Endothelial cell of umbilical vein (primary cell): ENCODE data around the gene DOP1A. TPM values are rescaled to one million over a fixed set of nuclear protein-coding genes. Genes with fewer than 3 reads are reported as not detected.

ENCODE experiments used
- BruUV-seq: library from RNA; stranded (reverse); fragments of 400-500 nt; replicated peaks from 2 replicates; lab custom pipeline; 2021; lab: Mats Ljungman, UMichigan
- CTCF ChIA-PET: fragments of 300-600, 350-600 bp; sonication (Branson Sonifier 250); formaldehyde crosslinking; loops from one replicate; lab custom pipeline; 2021; ENCODE audit warnings: antibody characterized with exemption, inconsistent platforms; lab: Charles Lee
- POLR2A ChIA-PET: fragments of 300-600, 350-600 bp; sonication (Branson Sonifier 250); formaldehyde crosslinking; loops from one replicate; lab custom pipeline; 2021; ENCODE audit warnings: antibody characterized with exemption, inconsistent platforms; lab: Charles Lee
- DNase-seq: peaks from one replicate; pipeline ENCODE4 v3.0.0-alpha.2; 2011; ENCODE audit warnings: low read depth, low spot score
- FAIRE-seq: peaks from 2 replicates; lab custom pipeline; 2011; peaks lifted over from hg19 to GRCh38; lab: Jason Lieb, UNC
- H2AFZ ChIP-seq: 2 replicates; pipeline ENCODE4 v1.6.0; 2012; ENCODE audit warnings: low read depth, low read length, control low read depth, inconsistent platforms
- H3K27ac ChIP-seq: 2 replicates; pipeline ENCODE4 v1.5.1; 2011; ENCODE audit warnings: low read depth, mild to moderate bottlenecking, control low read depth, low read length, moderate library complexity; ENCODE audit not compliant: insufficient read depth
- H3K27me3 ChIP-seq, 2 experiments: 2 replicates each; pipeline versions ENCODE4 v1.6.0 to v1.6.1; 2011; ENCODE audit warnings: low read length in 2 of 2, mixed read lengths in 1 of 2; ENCODE audit not compliant: control insufficient read depth in 2 of 2, insufficient read depth in 2 of 2
- H3K36me3 ChIP-seq, 2 experiments: 2 replicates in 1 of 2; 3 replicates in 1 of 2; pipeline ENCODE4 v1.5.1; 2011; ENCODE audit warnings: low read length in 2 of 2, mild to moderate bottlenecking in 1 of 2, moderate library complexity in 1 of 2; ENCODE audit not compliant: control insufficient read depth in 2 of 2, insufficient read depth in 2 of 2; ENCODE audit errors: extremely low read depth in 1 of 2
- H3K4me1 ChIP-seq: 3 replicates; pipeline ENCODE4 v1.5.1; 2011; ENCODE audit warnings: mild to moderate bottlenecking, low read length; ENCODE audit not compliant: control insufficient read depth, insufficient read depth; ENCODE audit errors: extremely low read depth
- H3K4me2 ChIP-seq: 2 replicates; pipeline ENCODE4 v1.6.1; 2011; ENCODE audit warnings: low read length, control low read depth, mixed read lengths; ENCODE audit not compliant: insufficient read depth
- H3K4me3 ChIP-seq, 3 experiments: fragments of 200-600 bp in 1 of 3; sonication (generic), shearing (Covaris generic) in 1 of 3; replicated peaks in 1 of 3; 2 replicates each; pipeline ENCODE4 v1.5.1; 2011 to 2016; ENCODE audit warnings: control low read depth in 3 of 3, low read length in 3 of 3, mild to moderate bottlenecking in 2 of 3, inconsistent platforms in 1 of 3, low read depth in 1 of 3, moderate library complexity in 1 of 3; ENCODE audit not compliant: insufficient read depth in 1 of 3
- H3K79me2 ChIP-seq: 2 replicates; pipeline ENCODE4 v1.6.0; 2012; ENCODE audit warnings: low read length, inconsistent platforms; ENCODE audit not compliant: control insufficient read depth, insufficient read depth
- H3K9ac ChIP-seq: replicated peaks from 2 replicates; pipeline ENCODE3; 2011; ENCODE audit warnings: low read length, control low read depth; ENCODE audit not compliant: insufficient read depth; ENCODE audit errors: extremely low read depth
- H3K9me1 ChIP-seq: replicated peaks from 3 replicates; pipeline ENCODE4 v1.6.0; 2011; ENCODE audit warnings: mild to moderate bottlenecking, low read length; ENCODE audit not compliant: control insufficient read depth, insufficient read depth; ENCODE audit errors: extremely low read depth
- H3K9me3 ChIP-seq: replicated peaks from 2 replicates; pipeline ENCODE4 v1.5.1; 2012; ENCODE audit warnings: low read length, inconsistent platforms; ENCODE audit not compliant: control insufficient read depth, insufficient read depth
- H4K20me1 ChIP-seq: replicated peaks from 2 replicates; pipeline ENCODE3; 2011; ENCODE audit warnings: mild to moderate bottlenecking, low read length; ENCODE audit not compliant: control insufficient read depth, insufficient read depth; ENCODE audit errors: extremely low read depth
- CTCF ChIP-seq, 2 donors: IDR thresholded peaks; 1 replicate in 1 of 2; 2 replicates in 1 of 2; pipeline ENCODE4 v1.5.1; 2011; ENCODE audit warnings: low read length in 2 of 2, mild to moderate bottlenecking in 2 of 2, moderate library complexity in 2 of 2, control low read depth in 1 of 2, inconsistent platforms in 1 of 2, low read depth in 1 of 2; ENCODE audit not compliant: insufficient read depth in 1 of 2; ENCODE audit errors: extremely low read depth in 1 of 2
- EZH2 ChIP-seq: IDR thresholded peaks from 2 replicates; pipeline ENCODE4 v1.6.1; 2012; ENCODE audit warnings: borderline replicate concordance, low read depth, mild to moderate bottlenecking, moderate library complexity, low read length, inconsistent platforms; ENCODE audit not compliant: severe bottlenecking
- FOS ChIP-seq: IDR thresholded peaks from 2 replicates; pipeline ENCODE4 v1.6.1; 2011; ENCODE audit warnings: mild to moderate bottlenecking, low read length, moderate library complexity, borderline replicate concordance; ENCODE audit not compliant: insufficient read depth
- GATA2 ChIP-seq: IDR thresholded peaks from 2 replicates; pipeline ENCODE4 v1.7.0; 2011; ENCODE audit warnings: low read depth, mild to moderate bottlenecking, moderate library complexity, mixed read lengths, low read length; ENCODE audit not compliant: insufficient read length, insufficient read depth
- JUN ChIP-seq: IDR thresholded peaks from 2 replicates; pipeline ENCODE4 v1.6.1; 2011; ENCODE audit warnings: borderline replicate concordance, low read depth; ENCODE audit not compliant: insufficient read length, insufficient read depth
- MAX ChIP-seq: IDR thresholded peaks from 2 replicates; pipeline ENCODE4 v1.6.1; 2011; ENCODE audit not compliant: insufficient read depth, insufficient read length
- MYC ChIP-seq: IDR thresholded peaks from one replicate; pipeline ENCODE4 v1.6.1; 2011; ENCODE audit warnings: mild to moderate bottlenecking, low read depth, low read length
- POLR2A ChIP-seq: IDR thresholded peaks from 2 replicates; pipeline ENCODE4 v1.6.1; 2012; ENCODE audit warnings: low read depth, mild to moderate bottlenecking, control low read depth, low read length
- POLR2AphosphoS5 ChIP-seq: IDR thresholded peaks from 2 replicates; pipeline ENCODE4 v1.6.1; 2012; ENCODE audit warnings: low read depth, mild to moderate bottlenecking, control low read depth, low read length, moderate library complexity; ENCODE audit not compliant: insufficient read depth
- dilution Hi-C: fragments of 300-500 bp; cut with MboI; formaldehyde crosslinking; loops from one replicate; pipeline ENCODE4 v1.15.0; 2019; ENCODE audit warnings: low sequenced_read_pairs; ENCODE audit not compliant: extremely low pct_ligation_motif_present
- intact Hi-C: fragments of 100-400 bp; cut with micrococcal nuclease; formaldehyde crosslinking; loops from one replicate; pipeline ENCODE4 v1.10.0; 2022
- polyA plus RNA-seq, 4 experiments: library from polyadenylated mRNA; depleted of rRNA in 3 of 4; stranded (reverse) in 3 of 4; unstranded in 1 of 4; fragments of >200 nt; gene quantifications; 2 replicates each; pipeline versions ENCODE4 v1.2.1 to v1.2.3, GENCODE V29; 2011 to 2012; ENCODE audit warnings: missing spikeins in 1 of 4
- total RNA-seq: library from RNA; stranded (reverse); gene quantifications from 2 replicates; pipeline ENCODE4 v1.2.3, GENCODE V29; 2021

The DOP1A gene
- total and polyA plus RNA-seq, 2 donors (not counting 3 experiments of a cell fraction or from before 2014, with no cell fraction given) = 6.3 to 12.3 TPM

- Histone ChIP-seq H3K4me2 (no peak overlapping the region), H2AFZ (no peak overlapping the region), H3K27me3 (no peaks in the 10 kb centered on the region), H3K9me3 (no peaks in the 10 kb centered on the region), H3K4me1 (peaks cover 5% of the 10 kb centered on the region), H3K27ac (no peak overlapping the region), H3K79me2 (no peaks in the 10 kb centered on the region), H3K4me3 (no peak overlapping the region), H3K9me1 (no peaks in the 10 kb centered on the region), H4K20me1 (no peaks in the 10 kb centered on the region), H3K36me3 (no peaks in the 10 kb centered on the region), H3K9ac (no peak overlapping the region)
- ChIA-PET POLR2A (no interaction called here), CTCF (interaction anchor here (1.3 kb wide), 1 partner anchor 31 kb away, joined by 4 read pairs; the partner anchor contains the start of gene DOP1A)
- FAIRE-seq (no peak), DNase-seq (no peak)
- dilution Hi-C loops = loop anchor here (25.0 kb wide), 1 partner anchor 414 kb away; the partner anchor contains the start of gene PRSS35
- TF ChIP-seq FOS = no peak
- TF ChIP-seq CTCF (IDR thresholded peaks at IDR 0.05; ENCODE audit: extremely low read depth in 1 of 2, insufficient read depth in 1 of 2, low read depth in 1 of 2, low read length in 2 of 2) = no peak
- TF ChIP-seq GATA2 = no peak
- TF ChIP-seq MAX = no peak
- no peak for TF ChIP-seq EZH2
- TF ChIP-seq MYC = no peak
- no peak for TF ChIP-seq POLR2AphosphoS5
- TF ChIP-seq POLR2A = no peak
- TF ChIP-seq JUN = no peak
- intact Hi-C loops = no loop called here
- no TSS peak for BruUV-seq
Measured at GRCh38 chr6:83098589-83098988, 31.1 kb downstream of the DOP1A start.
